Astrocyte of the spinal cord (primary cell): Measurements from ENCODE around the gene ECHS1.
"Not testable (repeated sequence)": the region's sequence is repeated elsewhere in the genome, so short reads cannot be mapped to it uniquely, and the experiment has no call there.

Source experiments
- DNase-seq: peaks from one replicate; pipeline ENCODE4 v3.0.0; 2011; ENCODE audit warnings: low read depth, low spot score
- H3K4me3 ChIP-seq: 2 replicates; pipeline ENCODE4 v1.5.1; 2011; ENCODE audit warnings: low read depth, mild to moderate bottlenecking, low read length, moderate library complexity
- CTCF ChIP-seq: IDR thresholded peaks from 2 replicates; pipeline ENCODE4 v1.5.1; 2012; ENCODE audit warnings: low read depth, mild to moderate bottlenecking, low read length, inconsistent platforms
- in situ Hi-C: cut with HindIII; loops from 2 replicates; pipeline ENCODE4 v1.10.0; 2017; ENCODE audit warnings: low sequenced_read_pairs

The ECHS1 gene

DNA sequence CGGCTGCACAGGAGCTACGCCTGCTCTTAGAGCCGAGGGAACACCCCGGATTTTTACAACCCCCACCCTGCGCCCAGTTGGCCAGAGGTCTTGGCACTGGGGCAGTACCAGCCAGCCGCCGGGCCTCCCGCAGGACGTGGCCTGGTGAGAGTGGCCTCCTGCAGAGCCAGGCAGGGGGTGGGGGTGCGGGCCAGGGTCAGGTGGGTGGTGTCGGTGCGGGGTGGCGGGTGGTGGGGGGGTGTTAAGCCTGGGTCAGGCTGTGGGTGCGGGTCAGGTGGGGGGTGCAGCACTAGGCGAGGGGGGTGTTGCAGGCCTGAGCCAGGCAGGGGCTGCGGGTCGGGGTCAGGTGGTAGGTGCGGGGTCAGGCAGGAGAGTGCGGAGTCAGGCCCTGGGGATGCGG is 647 bp downstream of the ECHS1 start:
- DNase-seq: no peak
- H3K4me3 ChIP-seq: peak overlapping the region; percentile 67
- in situ Hi-C loops: no loop called here
- no peak for TF ChIP-seq CTCF

GRCh38 chr10:133370030-133370786 is 2.9 kb downstream of the ECHS1 start:
- no peak overlapping the region for H3K4me3 ChIP-seq
- TF ChIP-seq CTCF: no peak
- DNase-seq: no peak
- in situ Hi-C loops: no loop called here

GRCh38 chr10:133368153-133368552 is 5.0 kb downstream of the ECHS1 start:
- no peak overlapping the region for H3K4me3 ChIP-seq
- DNase-seq: no peak
- no peak for TF ChIP-seq CTCF
- in situ Hi-C loops: no loop called here

DNA sequence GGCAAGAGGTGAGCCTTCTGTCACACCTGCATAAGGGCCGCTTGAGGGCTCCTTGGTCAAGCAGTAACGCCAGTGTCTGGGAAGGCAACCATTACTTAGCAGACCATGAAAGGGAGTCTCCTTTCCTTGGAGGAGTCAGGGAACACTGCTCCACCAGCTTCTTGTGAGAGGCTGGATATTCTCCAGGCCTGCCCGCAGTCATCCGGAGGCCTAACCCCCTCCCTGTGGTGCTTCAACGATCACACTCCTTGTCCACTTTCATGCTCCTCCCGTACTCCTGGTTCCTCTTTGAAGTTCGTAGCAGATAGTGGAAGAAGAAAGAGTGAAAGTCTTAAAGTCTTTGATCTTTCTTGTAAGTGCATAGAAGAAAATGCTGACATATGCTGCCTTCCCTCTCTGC is 5.7 kb downstream of the ECHS1 start:
- H3K4me3 ChIP-seq, in situ Hi-C loops, DNase-seq: not testable (repeated sequence)

DNA sequence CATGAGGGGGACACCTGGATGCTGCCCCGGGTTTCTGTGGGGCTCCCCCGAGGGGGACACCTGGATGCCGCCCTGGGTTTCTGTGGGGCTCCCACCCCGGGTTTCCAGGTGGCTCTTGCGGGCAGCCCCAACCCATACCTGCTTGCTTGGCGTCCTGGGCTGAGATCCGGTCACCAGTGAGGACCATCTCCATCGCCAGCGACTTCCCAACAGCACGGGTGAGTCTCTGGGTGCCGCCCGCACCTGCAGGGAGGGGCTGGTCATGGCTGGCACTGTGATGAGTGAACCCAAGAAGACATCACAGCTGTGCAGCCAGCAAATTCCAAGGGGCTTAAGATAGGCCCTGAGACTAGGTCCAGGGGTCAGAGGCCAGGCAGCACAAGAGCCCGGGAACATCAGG is 6.4 kb downstream of the ECHS1 start:
- no peak for TF ChIP-seq CTCF
- in situ Hi-C loops: no loop called here
- DNase-seq: no peak
- no peak overlapping the region for H3K4me3 ChIP-seq

DNA sequence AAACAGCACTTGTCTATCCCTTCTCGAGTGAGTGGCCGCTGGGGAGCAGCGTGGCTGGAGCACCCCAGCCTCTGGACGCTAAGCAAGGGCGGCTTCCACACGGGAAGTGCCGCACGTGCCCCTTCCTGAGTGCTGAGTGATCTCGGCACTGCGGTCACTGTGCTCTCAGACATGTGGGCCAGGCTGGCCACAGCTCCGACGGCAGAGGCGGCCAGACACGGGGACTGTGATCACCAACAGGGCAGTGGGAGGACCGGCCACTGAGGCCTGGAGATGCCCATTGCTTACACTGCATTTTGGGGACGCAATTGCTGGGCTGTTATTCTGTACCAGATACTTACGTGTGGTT is 7.0 kb downstream of the ECHS1 start:
- no peak for TF ChIP-seq CTCF
- no peak for DNase-seq
- H3K4me3 ChIP-seq: no peak overlapping the region
- in situ Hi-C loops: no loop called here

DNA sequence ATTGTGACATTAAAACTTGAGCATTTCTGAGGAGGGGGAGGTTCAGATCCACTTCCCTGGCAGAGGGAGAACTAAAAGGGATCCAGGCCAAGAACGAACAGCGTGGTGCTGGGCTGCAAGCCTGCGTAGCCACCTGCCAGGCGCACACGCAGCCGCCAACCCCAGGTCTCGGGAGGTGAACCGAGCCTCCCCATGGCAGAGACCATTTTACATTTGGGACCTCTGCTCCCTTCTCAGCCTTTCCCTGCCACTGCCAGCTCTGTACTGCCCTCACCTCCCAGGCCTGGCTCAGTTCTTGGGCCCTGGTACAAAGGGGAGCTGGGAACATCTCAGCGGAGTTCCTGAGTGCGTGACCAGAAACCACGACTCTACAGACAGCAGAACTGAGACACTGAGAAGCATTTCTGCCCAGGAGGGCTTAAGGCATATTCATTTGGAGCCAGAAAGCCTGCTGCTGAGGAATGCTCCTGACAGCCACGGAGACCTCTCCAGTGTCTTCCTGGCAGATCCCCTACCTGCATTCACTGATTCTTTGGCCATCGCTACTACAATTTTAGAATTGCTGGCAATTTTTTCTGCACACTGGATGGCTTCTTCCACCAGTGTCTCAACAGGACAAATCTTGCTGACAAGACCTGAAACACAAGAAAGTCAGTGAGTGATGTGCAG is 7.6 kb downstream of the ECHS1 start:
- no peak for DNase-seq
- H3K4me3 ChIP-seq: no peak overlapping the region
- in situ Hi-C loops: no loop called here
- no peak for TF ChIP-seq CTCF
